Natural killer cell (primary cell): ENCODE results near the gene TPRN. TPM values are rescaled to one million over a fixed set of nuclear protein-coding genes. Genes with fewer than 3 reads are reported as not detected.
A peak's percentile ranks its signal among the peaks of the same experiment; 100 is the strongest.

Source experiments
- ATAC-seq, 3 donors: fragments of 150-1000 bp in 2 of 3; fragments of 200-7000 bp in 1 of 3; cut with Tn5 transposase; 1 replicate in 1 of 3; 2 replicates in 2 of 3; pipeline ENCODE4 v1.10.0; 2021; ENCODE audit warnings: mild to moderate bottlenecking in 2 of 3, moderate library complexity in 2 of 3
- DNase-seq, 2 donors: peaks; one replicate each; pipeline versions ENCODE4 v3.0.0 to v3.0.0-alpha.2; 2013 to 2021; ENCODE audit warnings: mixed read lengths in 1 of 2
- H3K27ac ChIP-seq: one replicate; pipeline ENCODE4 v1.5.1; 2013; ENCODE audit warnings: mild to moderate bottlenecking, low read length
- H3K27me3 ChIP-seq: one replicate; pipeline ENCODE4 v1.6.1; 2013; ENCODE audit warnings: low read length; ENCODE audit not compliant: control insufficient read depth, insufficient read depth
- H3K36me3 ChIP-seq: one replicate; pipeline ENCODE4 v1.6.1; 2013; ENCODE audit warnings: low read length; ENCODE audit not compliant: control insufficient read depth, insufficient read depth
- H3K4me1 ChIP-seq: one replicate; pipeline ENCODE4 v1.6.1; 2013; ENCODE audit warnings: low read length; ENCODE audit not compliant: control insufficient read depth, insufficient read depth
- H3K4me3 ChIP-seq: one replicate; pipeline ENCODE4 v1.5.1; 2013; ENCODE audit warnings: low read length
- H3K9me3 ChIP-seq: one replicate; pipeline ENCODE4 v1.6.1; 2013; ENCODE audit warnings: low read length; ENCODE audit not compliant: control insufficient read depth, insufficient read depth
- H3K27ac Mint-ChIP-seq, 2 donors: one replicate each; pipeline ENCODE4 v1.8.0; 2022; ENCODE audit warnings: mild to moderate bottlenecking in 2 of 2, mixed read lengths in 2 of 2, moderate library complexity in 1 of 2
- H3K27me3 Mint-ChIP-seq, 2 donors: one replicate each; pipeline ENCODE4 v1.8.0; 2022; ENCODE audit warnings: low read depth in 2 of 2, mixed read lengths in 2 of 2
- H3K36me3 Mint-ChIP-seq: one replicate; pipeline ENCODE4 v1.8.0; 2022; ENCODE audit warnings: mixed read lengths
- H3K4me1 Mint-ChIP-seq, 2 donors: one replicate each; pipeline ENCODE4 v1.8.0; 2022; ENCODE audit warnings: mixed read lengths in 2 of 2
- H3K4me3 Mint-ChIP-seq: one replicate; pipeline ENCODE4 v1.8.0; 2022; ENCODE audit warnings: mild to moderate bottlenecking, moderate library complexity, mixed read lengths
- H3K9me3 Mint-ChIP-seq, 2 donors: one replicate each; pipeline ENCODE4 v1.8.0; 2022; ENCODE audit warnings: mixed read lengths in 2 of 2
- WGBS: methylation state at CpG from one replicate; pipeline ENCODE4 v1.1.7; 2013; ENCODE audit warnings: missing lambda C conversion rate; ENCODE audit not compliant: insufficient coverage; 5-methylcytosine and 5-hydroxymethylcytosine counted together
- intact Hi-C: fragments of 100-400 bp; cut with micrococcal nuclease; formaldehyde crosslinking; loops from one replicate; pipeline ENCODE4 v1.14.2; 2022
- total RNA-seq, 4 donors: library from RNA; stranded (reverse); fragments of 120-200 nt in 1 of 4; gene quantifications; one replicate each; pipeline versions ENCODE4 v1.2.3 to v1.2.4, GENCODE V29; 2013 to 2022
- TF ChIP-seq, protein P1 (sequence below): fragments of 200-600 bp; IDR thresholded peaks from one replicate; pipeline ENCODE4 v1.8.0; 2022; ENCODE audit warnings: antibody characterized with exemption

The TPRN gene
- total RNA-seq, 3 donors from 2014 or later (not counting 1 experiment from before 2014, with no cell fraction given), result 8.2 to 10.6 (median 8.4) TPM

DNA sequence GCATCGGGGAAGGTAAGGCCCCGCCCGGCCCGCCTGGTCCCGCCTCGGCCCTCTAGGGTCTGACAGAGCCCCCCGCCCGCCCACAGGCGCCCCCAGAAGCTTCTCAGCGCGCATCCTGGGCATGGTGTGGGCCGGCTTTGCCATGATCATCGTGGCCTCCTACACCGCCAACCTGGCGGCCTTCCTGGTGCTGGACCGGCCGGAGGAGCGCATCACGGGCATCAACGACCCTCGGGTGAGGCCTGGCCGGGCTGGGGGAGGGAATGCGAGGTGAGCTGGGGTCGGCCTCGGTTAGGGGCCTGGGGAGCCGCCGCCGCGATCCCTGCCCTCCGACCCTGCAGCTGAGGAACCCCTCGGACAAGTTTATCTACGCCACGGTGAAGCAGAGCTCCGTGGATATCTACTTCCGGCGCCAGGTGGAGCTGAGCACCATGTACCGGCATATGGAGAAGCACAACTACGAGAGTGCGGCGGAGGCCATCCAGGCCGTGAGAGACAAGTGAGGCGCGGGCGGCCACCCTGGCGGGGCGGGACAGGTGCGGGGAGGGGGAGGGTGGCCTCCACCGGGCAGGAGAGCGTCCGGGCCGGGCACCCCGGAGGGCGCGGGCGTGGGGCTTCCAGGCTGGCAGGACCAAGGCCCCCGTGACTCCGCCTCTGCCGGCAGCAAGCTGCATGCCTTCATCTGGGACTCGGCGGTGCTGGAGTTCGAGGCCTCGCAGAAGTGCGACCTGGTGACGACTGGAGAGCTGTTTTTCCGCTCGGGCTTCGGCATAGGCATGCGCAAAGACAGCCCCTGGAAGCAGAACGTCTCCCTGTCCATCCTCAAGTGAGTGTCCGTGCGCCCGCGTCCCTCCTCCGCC, 37.8 kb downstream of the TPRN start:
- Histone ChIP-seq H3K9me3 (no peaks in the 10 kb centered on the region), H3K4me1 (peaks cover 28% of the 10 kb centered on the region), H3K27me3 (peaks cover 58% of the 10 kb centered on the region), H3K4me3 (no peak overlapping the region), H3K36me3 (no peaks in the 10 kb centered on the region), H3K27ac (no peak overlapping the region)
- no peaks in the 10 kb centered on the region for H3K9me3 Mint-ChIP-seq
- H3K27me3 Mint-ChIP-seq, result peaks cover 28 to 52% of the 10 kb centered on the region in 2 donors
- DNase-seq, result peak in 1 of 2 donors; percentile 48
- TF ChIP-seq, protein P1, sequence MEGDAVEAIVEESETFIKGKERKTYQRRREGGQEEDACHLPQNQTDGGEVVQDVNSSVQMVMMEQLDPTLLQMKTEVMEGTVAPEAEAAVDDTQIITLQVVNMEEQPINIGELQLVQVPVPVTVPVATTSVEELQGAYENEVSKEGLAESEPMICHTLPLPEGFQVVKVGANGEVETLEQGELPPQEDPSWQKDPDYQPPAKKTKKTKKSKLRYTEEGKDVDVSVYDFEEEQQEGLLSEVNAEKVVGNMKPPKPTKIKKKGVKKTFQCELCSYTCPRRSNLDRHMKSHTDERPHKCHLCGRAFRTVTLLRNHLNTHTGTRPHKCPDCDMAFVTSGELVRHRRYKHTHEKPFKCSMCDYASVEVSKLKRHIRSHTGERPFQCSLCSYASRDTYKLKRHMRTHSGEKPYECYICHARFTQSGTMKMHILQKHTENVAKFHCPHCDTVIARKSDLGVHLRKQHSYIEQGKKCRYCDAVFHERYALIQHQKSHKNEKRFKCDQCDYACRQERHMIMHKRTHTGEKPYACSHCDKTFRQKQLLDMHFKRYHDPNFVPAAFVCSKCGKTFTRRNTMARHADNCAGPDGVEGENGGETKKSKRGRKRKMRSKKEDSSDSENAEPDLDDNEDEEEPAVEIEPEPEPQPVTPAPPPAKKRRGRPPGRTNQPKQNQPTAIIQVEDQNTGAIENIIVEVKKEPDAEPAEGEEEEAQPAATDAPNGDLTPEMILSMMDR, result no peak
- no peak overlapping the region for H3K27ac Mint-ChIP-seq
- H3K4me1 Mint-ChIP-seq, result peaks cover 0 to 5% of the 10 kb centered on the region in 2 donors
- intact Hi-C loops, result no loop called here
- 24% methylated on average over 74 of the region's 74 CpGs for WGBS
- peak overlapping the region; percentile 28 for H3K4me3 Mint-ChIP-seq
- peak in 1 of 3 donors; percentile 42 for ATAC-seq
- H3K36me3 Mint-ChIP-seq, result no peaks in the 10 kb centered on the region

DNA sequence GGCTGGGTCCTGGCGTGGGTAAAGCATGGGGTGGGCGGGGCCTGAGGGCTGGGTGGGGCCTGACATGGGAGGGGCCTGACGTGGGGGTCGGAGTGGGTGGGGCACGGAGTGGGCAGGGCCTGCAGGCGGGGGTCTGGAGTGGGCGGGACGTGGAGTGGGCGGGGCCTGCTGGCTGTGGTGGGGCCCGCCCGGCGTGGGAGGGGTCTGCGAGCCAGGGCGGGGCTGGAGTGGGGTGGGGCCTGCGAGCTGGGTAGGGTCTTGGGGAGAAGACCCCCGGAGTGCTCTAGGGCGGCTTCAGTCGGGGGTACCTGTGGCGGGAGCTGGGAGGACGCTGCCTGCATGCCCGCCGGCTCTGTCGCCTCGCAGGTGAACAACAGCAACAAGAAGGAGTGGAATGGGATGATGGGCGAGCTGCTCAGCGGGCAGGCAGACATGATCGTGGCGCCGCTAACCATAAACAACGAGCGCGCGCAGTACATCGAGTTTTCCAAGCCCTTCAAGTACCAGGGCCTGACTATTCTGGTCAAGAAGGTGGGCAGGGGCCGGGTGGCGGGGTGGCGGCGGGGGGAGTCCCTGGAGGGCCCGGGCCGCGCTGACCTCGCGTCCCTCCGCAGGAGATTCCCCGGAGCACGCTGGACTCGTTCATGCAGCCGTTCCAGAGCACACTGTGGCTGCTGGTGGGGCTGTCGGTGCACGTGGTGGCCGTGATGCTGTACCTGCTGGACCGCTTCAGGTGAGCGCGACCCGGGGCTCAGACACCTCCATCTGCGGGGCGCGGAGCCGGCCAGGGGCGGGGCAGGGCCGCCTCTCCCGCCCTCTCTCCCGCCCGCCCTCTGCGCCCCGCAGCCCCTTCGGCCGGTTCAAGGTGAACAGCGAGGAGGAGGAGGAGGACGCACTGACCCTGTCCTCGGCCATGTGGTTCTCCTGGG, 38.7 kb downstream of the TPRN start:
- intact Hi-C loops, result no loop called here
- peaks cover 37% of the 10 kb centered on the region for H3K4me1 ChIP-seq
- Mint-ChIP-seq H3K27ac (no peak overlapping the region), H3K9me3 (no peaks in the 10 kb centered on the region), H3K36me3 (no peaks in the 10 kb centered on the region), H3K27me3 (peaks cover 31 to 52% of the 10 kb centered on the region in 2 donors), H3K4me1 (peaks cover 0 to 5% of the 10 kb centered on the region in 2 donors), H3K4me3 (no peak overlapping the region)
- no peak overlapping the region for H3K27ac ChIP-seq
- WGBS, result 15% methylated on average over 69 of the region's 71 CpGs
- no peaks in the 10 kb centered on the region for H3K36me3 ChIP-seq
- H3K4me3 ChIP-seq, result no peak overlapping the region
- DNase-seq, result no peak
- peaks cover 64% of the 10 kb centered on the region for H3K27me3 ChIP-seq
- no peaks in the 10 kb centered on the region for H3K9me3 ChIP-seq
- TF ChIP-seq, protein P1, result no peak
- no peak for ATAC-seq

DNA sequence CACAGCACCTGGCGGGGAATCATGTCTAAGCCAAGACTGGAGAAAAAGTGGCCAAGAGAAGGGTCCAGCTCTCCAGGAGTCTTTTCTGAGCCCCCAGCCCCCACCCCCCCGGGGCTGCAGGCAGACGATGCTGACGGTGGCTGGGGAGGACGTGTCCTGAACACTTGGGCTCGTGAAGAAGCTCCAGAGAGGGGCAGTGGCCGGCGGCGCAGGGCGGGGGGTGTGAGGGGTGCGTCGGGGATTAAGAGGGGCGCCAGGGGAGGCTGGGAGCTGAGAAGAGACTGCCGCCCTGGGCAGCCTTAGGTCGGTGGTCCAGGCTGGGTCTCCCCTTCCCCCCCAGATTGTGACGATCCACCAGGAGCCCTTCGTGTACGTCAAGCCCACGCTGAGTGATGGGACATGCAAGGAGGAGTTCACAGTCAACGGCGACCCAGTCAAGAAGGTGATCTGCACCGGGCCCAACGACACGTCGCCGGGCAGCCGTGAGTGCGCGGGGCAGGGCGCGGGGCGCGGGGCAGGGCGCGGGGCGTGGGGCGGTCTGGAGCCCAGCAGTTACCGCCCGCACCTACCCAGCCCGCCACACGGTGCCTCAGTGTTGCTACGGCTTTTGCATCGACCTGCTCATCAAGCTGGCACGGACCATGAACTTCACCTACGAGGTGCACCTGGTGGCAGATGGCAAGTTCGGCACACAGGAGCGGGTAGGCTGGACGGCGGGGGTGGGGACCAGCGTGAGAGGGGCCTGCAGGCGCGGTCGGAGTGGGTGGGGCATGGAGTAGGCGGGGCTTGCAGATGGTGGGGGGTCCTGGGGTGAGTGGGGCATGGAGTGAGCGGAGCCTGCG, 39.6 kb downstream of the TPRN start:
- H3K27ac Mint-ChIP-seq, result no peak overlapping the region
- TF ChIP-seq, protein P1, result no peak
- Histone ChIP-seq H3K4me3 (no peak overlapping the region), H3K4me1 (peaks cover 44% of the 10 kb centered on the region), H3K9me3 (no peaks in the 10 kb centered on the region), H3K36me3 (no peaks in the 10 kb centered on the region), H3K27me3 (peaks cover 55% of the 10 kb centered on the region), H3K27ac (no peak overlapping the region)
- peaks cover 31 to 45% of the 10 kb centered on the region in 2 donors for H3K27me3 Mint-ChIP-seq
- H3K36me3 Mint-ChIP-seq, result no peaks in the 10 kb centered on the region
- 44% methylated on average over 56 of the region's 56 CpGs for WGBS
- H3K4me1 Mint-ChIP-seq, result peaks cover 0 to 5% of the 10 kb centered on the region in 2 donors
- DNase-seq (no peak), ATAC-seq (no peak)
- intact Hi-C loops, result no loop called here
- H3K4me3 Mint-ChIP-seq, result no peak overlapping the region
- no peaks in the 10 kb centered on the region for H3K9me3 Mint-ChIP-seq
